ENCODE measurements around the gene TMPRSS3.

The TMPRSS3 gene

GRCh38 chr21:42395905-42396651 is at the start of gene TMPRSS3:
TMPRSS3 (minus strand) TSS chr21:42396052; CDS start chr21:42395417, 635 bp downstream.
- H3K4me3 ChIP-seq (ENCODE audit: low read depth, low read length): no peak within 1 kb of the TSS
- POLR2A ChIA-PET: no interaction called here
- H3K9me3 ChIP-seq (ENCODE audit: control insufficient read depth, insufficient read depth, low read depth, low read length): no peaks in the 10 kb centered on the region
- TF ChIP-seq SALL2 (tag by site-specific recombination; IDR thresholded peaks at IDR 0.05; ENCODE audit: borderline replicate concordance) (no peak), ZNF488 (tag by site-specific recombination; IDR thresholded peaks at IDR 0.05) (no peak), PRDM10 (tag by site-specific recombination; IDR thresholded peaks at IDR 0.05) (no peak), KLF10 (tag by site-specific recombination; IDR thresholded peaks at IDR 0.05) (no peak), MYNN (tag by site-specific recombination; IDR thresholded peaks at IDR 0.05; ENCODE audit: borderline replicate concordance) (no peak), ZNF398 (tag by site-specific recombination; IDR thresholded peaks at IDR 0.05) (no peak), ZNF366 (tag by site-specific recombination; conservative IDR thresholded peaks at IDR 0.05) (no peak)
- H3K36me3 ChIP-seq (ENCODE audit: control insufficient read depth in 2 of 2, insufficient read depth in 1 of 2, low read length in 2 of 2): no peaks in the 10 kb centered on the region
- CTCF ChIA-PET: interaction anchor here (0.6 to 0.7 kb wide), 2 partner anchors 137 to 924 kb away, joined by 4 read pairs; no protein-coding TSS in a partner anchor
- H3K27ac ChIP-seq (ENCODE audit: extremely low read depth, low read depth, low read length): no peak within 1 kb of the TSS
- H3K4me1 ChIP-seq (ENCODE audit: control insufficient read depth, insufficient read depth, low read length): no peaks in the 10 kb centered on the region

- Histone ChIP-seq H3K4me1 (ENCODE audit: control insufficient read depth, insufficient read depth, low read length) (no peaks in the 10 kb centered on the region), H3K4me3 (ENCODE audit: low read depth, low read length) (no peak overlapping the region), H3K9me3 (ENCODE audit: control insufficient read depth, insufficient read depth, low read depth, low read length) (no peaks in the 10 kb centered on the region), H3K27ac (ENCODE audit: extremely low read depth, low read depth, low read length) (no peak overlapping the region), H3K36me3 (ENCODE audit: control insufficient read depth in 2 of 2, insufficient read depth in 1 of 2, low read length in 2 of 2) (no peaks in the 10 kb centered on the region)
- ChIA-PET POLR2A (no interaction called here), CTCF (interaction anchor here (0.7 to 1.1 kb wide), 3 partner anchors 46 to 149 kb away, joined by 3 to 4 read pairs (median 3); no protein-coding TSS in a partner anchor)
- TF ChIP-seq ZNF707 (tag by site-specific recombination; IDR thresholded peaks at IDR 0.05) (no peak), ZNF354C (tag by site-specific recombination; IDR thresholded peaks at IDR 0.05; ENCODE audit: borderline replicate concordance, low read depth) (no peak), ZNF362 (tag by site-specific recombination; IDR thresholded peaks at IDR 0.05) (no peak), ZNF302 (tag by site-specific recombination; IDR thresholded peaks at IDR 0.05; ENCODE audit: low read depth) (no peak), ZNF530 (tag by site-specific recombination; IDR thresholded peaks at IDR 0.05; ENCODE audit: low read depth) (no peak), ZNF248 (tag by site-specific recombination; IDR thresholded peaks at IDR 0.05) (no peak), ZNF280C (tag by site-specific recombination; IDR thresholded peaks at IDR 0.05) (no peak), ZSCAN30 (tag by site-specific recombination; IDR thresholded peaks at IDR 0.05) (no peak), TRIM28 (IDR thresholded peaks at IDR 0.05; ENCODE audit: borderline replicate concordance, low read length) (no peak), ZNF600 (tag by site-specific recombination; IDR thresholded peaks at IDR 0.05) (no peak), SETDB1 (IDR thresholded peaks at IDR 0.05; ENCODE audit: insufficient read length, low read length) (no peak), ZNF48 (tag by site-specific recombination; IDR thresholded peaks at IDR 0.05) (no peak)
These were observed 49.5 kb upstream of the TMPRSS3 start for GRCh38 chr21:42445311-42445710.
